Prostate gland (tissue), 2 donors: ENCODE results near the gene SH3GL3.

ENCODE experiments used
- POLR2AphosphoS5 ChIP-seq: sonication (generic); formaldehyde crosslinking; IDR thresholded peaks from one replicate; pipeline ENCODE4 v1.6.1; 2017; ENCODE audit warnings: antibody characterized with exemption
- TF ChIP-seq, protein P1 (sequence below), 4 experiments: fragments of 200-600 bp in 2 of 4; fragments of 450-650 bp in 2 of 4; sonication (generic) in 2 of 4; IDR thresholded peaks; 1 replicate in 3 of 4; 2 replicates in 1 of 4; pipeline ENCODE4 v1.5.1; 2016 to 2019; ENCODE audit warnings: antibody characterized with exemption in 4 of 4, mild to moderate bottlenecking in 2 of 4, moderate library complexity in 2 of 4

DNA sequence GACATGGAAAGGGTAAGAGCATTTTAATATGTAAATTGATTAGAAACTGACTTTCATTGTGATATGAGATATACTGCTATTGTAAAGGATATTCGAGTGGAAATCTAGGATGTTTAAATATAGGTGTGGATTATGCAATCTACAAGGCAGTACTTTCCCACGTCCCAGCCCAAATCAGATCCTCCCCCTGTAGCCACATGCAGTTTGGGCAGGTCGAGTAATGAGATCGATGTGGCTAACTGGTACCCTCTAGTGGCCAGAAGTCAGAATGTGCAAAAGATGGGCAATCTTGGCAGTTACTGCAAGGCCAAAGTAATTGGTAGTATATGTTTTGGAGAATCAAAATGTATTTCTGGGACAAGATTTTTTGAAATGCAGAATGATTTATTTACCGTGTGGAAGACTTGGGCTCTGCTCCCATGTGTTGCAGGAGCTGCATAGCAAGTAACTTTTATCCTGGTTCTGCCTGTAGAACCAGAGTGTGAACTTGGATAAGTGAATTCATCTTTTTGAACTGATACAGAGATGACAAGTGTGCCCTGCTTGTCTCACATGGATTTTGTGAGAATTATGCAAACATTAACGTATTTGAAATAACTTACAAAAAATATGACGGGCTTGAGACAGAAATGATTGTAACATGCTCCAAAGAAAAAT is 112.3 kb downstream of the SH3GL3 start:
- TF ChIP-seq, protein P1, sequence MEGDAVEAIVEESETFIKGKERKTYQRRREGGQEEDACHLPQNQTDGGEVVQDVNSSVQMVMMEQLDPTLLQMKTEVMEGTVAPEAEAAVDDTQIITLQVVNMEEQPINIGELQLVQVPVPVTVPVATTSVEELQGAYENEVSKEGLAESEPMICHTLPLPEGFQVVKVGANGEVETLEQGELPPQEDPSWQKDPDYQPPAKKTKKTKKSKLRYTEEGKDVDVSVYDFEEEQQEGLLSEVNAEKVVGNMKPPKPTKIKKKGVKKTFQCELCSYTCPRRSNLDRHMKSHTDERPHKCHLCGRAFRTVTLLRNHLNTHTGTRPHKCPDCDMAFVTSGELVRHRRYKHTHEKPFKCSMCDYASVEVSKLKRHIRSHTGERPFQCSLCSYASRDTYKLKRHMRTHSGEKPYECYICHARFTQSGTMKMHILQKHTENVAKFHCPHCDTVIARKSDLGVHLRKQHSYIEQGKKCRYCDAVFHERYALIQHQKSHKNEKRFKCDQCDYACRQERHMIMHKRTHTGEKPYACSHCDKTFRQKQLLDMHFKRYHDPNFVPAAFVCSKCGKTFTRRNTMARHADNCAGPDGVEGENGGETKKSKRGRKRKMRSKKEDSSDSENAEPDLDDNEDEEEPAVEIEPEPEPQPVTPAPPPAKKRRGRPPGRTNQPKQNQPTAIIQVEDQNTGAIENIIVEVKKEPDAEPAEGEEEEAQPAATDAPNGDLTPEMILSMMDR (IDR thresholded peaks at IDR 0.05) = peak; percentile 48 to 73 (median 64)
- TF ChIP-seq POLR2AphosphoS5 = peak; percentile 8
